Left forelimb (tissue), 1 donor: ENCODE measurements around the gene EFCAB3.
"Not testable (repeated sequence)": the region's sequence is repeated elsewhere in the genome, so short reads cannot be mapped to it uniquely, and the experiment has no call there.

Source experiments
- DNase-seq: peaks from one replicate; pipeline ENCODE4 v3.0.0-alpha.2; 2018; ENCODE audit warnings: low spot score

EFCAB3 gene

DNA sequence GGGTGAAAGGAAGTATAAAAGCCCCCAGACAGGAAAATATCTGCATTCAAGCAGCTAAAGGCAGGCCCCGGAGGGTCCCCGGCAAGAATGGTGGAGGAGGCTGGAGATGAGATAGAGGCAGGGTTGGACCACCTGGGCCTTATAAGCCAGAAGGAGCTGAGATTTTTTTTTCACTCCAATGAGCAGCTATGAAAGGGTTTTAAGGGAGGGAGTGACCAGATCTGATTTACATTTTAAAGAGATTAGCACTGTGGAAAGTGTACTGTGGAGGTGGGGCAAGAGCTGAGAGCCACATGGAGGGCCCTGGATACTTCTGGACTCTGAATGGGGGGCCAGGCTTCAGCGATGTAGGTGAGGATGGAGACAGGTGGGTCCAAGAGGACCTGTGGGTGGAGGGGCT lies 84.1 kb downstream of the EFCAB3 start:
- not testable (repeated sequence) for DNase-seq

DNA sequence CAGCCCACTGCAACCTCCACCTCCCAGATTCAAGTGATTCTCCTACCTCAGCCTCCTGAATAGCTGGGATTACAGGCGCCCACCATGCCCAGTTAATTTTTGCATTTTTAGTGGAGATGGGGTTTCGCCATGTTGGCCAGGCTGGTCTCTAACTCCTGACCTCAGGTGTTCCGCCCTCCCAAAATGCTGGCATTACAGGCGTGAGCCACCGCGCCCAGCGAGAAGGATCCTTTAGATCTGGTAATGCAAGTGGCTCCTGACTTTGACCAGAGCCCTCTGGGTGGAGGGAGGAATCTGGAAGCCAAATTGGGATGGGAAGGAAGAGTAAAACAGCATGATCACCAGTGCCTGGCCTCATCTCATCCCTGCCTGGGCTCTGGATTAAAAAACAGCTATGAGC lies 84.9 kb downstream of the EFCAB3 start:
- not testable (repeated sequence) for DNase-seq
